ENCODE results near the gene AHCYL1.
"Not testable (repeated sequence)": the region's sequence is repeated elsewhere in the genome, so short reads cannot be mapped to it uniquely, and the experiment has no call there.

AHCYL1 gene

DNA sequence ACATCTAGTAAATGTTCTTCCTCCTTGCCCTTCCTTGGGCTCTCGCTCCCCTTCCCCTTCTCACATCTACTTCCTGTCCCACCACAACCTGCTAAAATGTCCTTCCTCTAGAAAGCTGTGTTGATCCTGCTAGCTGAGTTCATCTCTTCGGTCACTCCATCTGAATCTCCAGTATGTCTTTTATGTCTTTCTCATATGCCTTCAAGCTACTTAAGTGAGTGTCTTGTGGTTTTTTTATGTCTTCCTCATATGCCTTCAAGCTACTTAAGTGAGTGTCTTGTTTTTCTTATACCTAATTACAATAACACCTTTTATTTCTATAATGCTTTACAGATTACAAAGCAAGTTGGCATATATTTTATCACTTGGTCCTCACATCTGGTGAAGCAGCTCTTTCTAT lies 40.0 kb upstream of the AHCYL1 start:
- Histone ChIP-seq H3K27ac (no peak overlapping the region), H3K36me3 (no peaks in the 10 kb centered on the region), H3K27me3 (no peaks in the 10 kb centered on the region), H3K4me1 (no peaks in the 10 kb centered on the region), H3K9me3 (no peaks in the 10 kb centered on the region), H3K4me3 (no peak overlapping the region)
- DNase-seq = no peak
- intact Hi-C loops (cut with DNase I; ENCODE audit: low total_unique reads) = no loop called here
- no peak for TF ChIP-seq CTCF (IDR thresholded peaks at IDR 0.05)

GRCh38 chr1:109946511-109946910 lies 38.1 kb upstream of the AHCYL1 start:
- no peaks in the 10 kb centered on the region for H3K36me3 ChIP-seq
- H3K27me3 ChIP-seq = no peaks in the 10 kb centered on the region
- DNase-seq = no peak
- H3K4me1 ChIP-seq = no peaks in the 10 kb centered on the region
- H3K4me3 ChIP-seq = no peak overlapping the region
- TF ChIP-seq CTCF (IDR thresholded peaks at IDR 0.05) = no peak
- H3K27ac ChIP-seq = no peak overlapping the region
- intact Hi-C loops (cut with DNase I; ENCODE audit: low total_unique reads) = no loop called here
- H3K9me3 ChIP-seq = no peaks in the 10 kb centered on the region

- H3K27ac ChIP-seq = no peak overlapping the region
- no peak overlapping the region for H3K4me3 ChIP-seq
- H3K9me3 ChIP-seq = no peaks in the 10 kb centered on the region
These were observed 36.8 kb upstream of the AHCYL1 start for GRCh38 chr1:109947582-109948284.

GRCh38 chr1:109948285-109948630 lies 36.3 kb upstream of the AHCYL1 start:
- H3K4me3 ChIP-seq = no peak overlapping the region
- intact Hi-C loops (cut with DNase I; ENCODE audit: low total_unique reads) = no loop called here
- H3K9me3 ChIP-seq = no peaks in the 10 kb centered on the region
- no peaks in the 10 kb centered on the region for H3K36me3 ChIP-seq
- H3K27ac ChIP-seq = no peak overlapping the region
- no peak for DNase-seq
- no peaks in the 10 kb centered on the region for H3K27me3 ChIP-seq
- no peak for TF ChIP-seq CTCF (IDR thresholded peaks at IDR 0.05)
- H3K4me1 ChIP-seq = no peaks in the 10 kb centered on the region

More at GRCh38 chr1:109947582-109948284, 36.8 kb upstream of the AHCYL1 start:
- no peaks in the 10 kb centered on the region for H3K4me1 ChIP-seq
- intact Hi-C loops (cut with DNase I; ENCODE audit: low total_unique reads) = no loop called here
- no peaks in the 10 kb centered on the region for H3K27me3 ChIP-seq
- no peak for DNase-seq
- TF ChIP-seq CTCF (IDR thresholded peaks at IDR 0.05) = no peak
- H3K36me3 ChIP-seq = no peaks in the 10 kb centered on the region

GRCh38 chr1:109950038-109950437 lies 34.5 kb upstream of the AHCYL1 start:
- Histone ChIP-seq H3K4me3 (no peak overlapping the region), H3K36me3 (no peaks in the 10 kb centered on the region), H3K27me3 (no peaks in the 10 kb centered on the region), H3K4me1 (no peaks in the 10 kb centered on the region), H3K9me3 (no peaks in the 10 kb centered on the region), H3K27ac (no peak overlapping the region)
- TF ChIP-seq CTCF (IDR thresholded peaks at IDR 0.05) = no peak
- no peak for DNase-seq
- intact Hi-C loops (cut with DNase I; ENCODE audit: low total_unique reads) = no loop called here

- no peaks in the 10 kb centered on the region for H3K36me3 ChIP-seq
- no peaks in the 10 kb centered on the region for H3K9me3 ChIP-seq
- intact Hi-C loops (cut with DNase I; ENCODE audit: low total_unique reads) = no loop called here
- TF ChIP-seq CTCF (IDR thresholded peaks at IDR 0.05) = no peak
- no peak overlapping the region for H3K4me3 ChIP-seq
- no peak overlapping the region for H3K27ac ChIP-seq
- DNase-seq = no peak
- H3K27me3 ChIP-seq = no peaks in the 10 kb centered on the region
- no peaks in the 10 kb centered on the region for H3K4me1 ChIP-seq
These were observed 34.1 kb upstream of the AHCYL1 start for GRCh38 chr1:109950509-109950908.

- H3K9me3 ChIP-seq; H3K4me1 ChIP-seq; H3K27me3 ChIP-seq; H3K4me3 ChIP-seq; intact Hi-C loops (cut with DNase I; ENCODE audit: low total_unique reads); DNase-seq; H3K36me3 ChIP-seq; H3K27ac ChIP-seq: not testable (repeated sequence)
These were observed 33.1 kb upstream of the AHCYL1 start for GRCh38 chr1:109951501-109951900.
